Neural progenitor cell (in vitro differentiated cells): Measurements from ENCODE around the gene STYX. TPM values are rescaled to one million over a fixed set of nuclear protein-coding genes. Genes with fewer than 3 reads are reported as not detected.

ENCODE experiments used
- DNase-seq: peaks from one replicate; pipeline ENCODE4 v3.0.0-alpha.2; 2016; ENCODE audit warnings: low spot score
- H2AFZ ChIP-seq: fragments of 200-600 bp; sonication (generic); replicated peaks from 2 replicates; pipeline ENCODE4 v1.6.1; 2016; ENCODE audit warnings: antibody characterized with exemption
- H3F3A ChIP-seq: fragments of 200-600 bp; sonication (generic); 2 replicates; pipeline ENCODE4 v1.6.1; 2016; ENCODE audit warnings: antibody characterized with exemption, low read depth
- H3K27ac ChIP-seq: fragments of 200-600 bp; sonication (generic); 2 replicates; pipeline ENCODE4 v1.5.1; 2016; ENCODE audit warnings: mild to moderate bottlenecking
- H3K27me3 ChIP-seq: fragments of 200-600 bp; sonication (generic); 2 replicates; pipeline ENCODE4 v1.6.1; 2016; ENCODE audit warnings: mild to moderate bottlenecking, moderate library complexity
- H3K36me3 ChIP-seq: fragments of 200-600 bp; sonication (generic); 2 replicates; pipeline ENCODE4 v1.5.1; 2016
- H3K4me1 ChIP-seq: fragments of 200-600 bp; sonication (generic); 2 replicates; pipeline ENCODE4 v1.6.1; 2016; ENCODE audit warnings: mixed run types
- H3K4me2 ChIP-seq: fragments of 200-600 bp; sonication (generic); 2 replicates; pipeline ENCODE4 v1.6.1; 2016
- H3K4me3 ChIP-seq: fragments of 200-600 bp; sonication (generic); 2 replicates; pipeline ENCODE4 v1.5.1; 2016
- H3K79me2 ChIP-seq: fragments of 200-600 bp; sonication (generic); 2 replicates; pipeline ENCODE4 v1.6.1; 2016; ENCODE audit warnings: low read depth
- H3K9ac ChIP-seq: fragments of 200-600 bp; sonication (generic); 2 replicates; pipeline ENCODE4 v1.6.1; 2016
- H3K9me3 ChIP-seq: fragments of 200-600 bp; sonication (generic); 2 replicates; pipeline ENCODE4 v1.5.1; 2016; ENCODE audit warnings: low read depth
- H4K20me1 ChIP-seq: fragments of 200-600 bp; sonication (generic); 2 replicates; pipeline ENCODE4 v1.6.1; 2016; ENCODE audit warnings: low read depth
- H3K27ac Mint-ChIP-seq: 3 replicates; pipeline ENCODE4 v1.8.0; 2021; ENCODE audit warnings: mixed read lengths
- H3K27me3 Mint-ChIP-seq: 2 replicates; pipeline ENCODE4 v1.8.0; 2022; ENCODE audit warnings: low read depth, mild to moderate bottlenecking, inconsistent platforms, moderate library complexity, mixed read lengths; ENCODE audit not compliant: insufficient read depth
- H3K36me3 Mint-ChIP-seq: 3 replicates; pipeline ENCODE4 v1.8.0; 2021; ENCODE audit warnings: mixed read lengths
- H3K4me1 Mint-ChIP-seq: 3 replicates; pipeline ENCODE4 v1.8.0; 2021; ENCODE audit warnings: mixed read lengths
- H3K4me3 Mint-ChIP-seq: 3 replicates; pipeline ENCODE4 v1.8.0; 2021; ENCODE audit warnings: mild to moderate bottlenecking, moderate library complexity, mixed read lengths
- H3K9me3 Mint-ChIP-seq: 3 replicates; pipeline ENCODE4 v1.8.0; 2020; ENCODE audit warnings: mixed read lengths
- EZH2 ChIP-seq: fragments of 200-600 bp; sonication (generic); IDR thresholded peaks from 2 replicates; pipeline ENCODE4 v1.6.1; 2017; ENCODE audit warnings: antibody characterized with exemption, mild to moderate bottlenecking, moderate library complexity
- EZH2phosphoT487 ChIP-seq: fragments of 200-600 bp; sonication (generic); IDR thresholded peaks from 2 replicates; pipeline ENCODE4 v1.6.1; 2017; ENCODE audit warnings: antibody characterized with exemption
- total RNA-seq: library from RNA; depleted of rRNA; stranded (reverse); fragments of >200 nt; gene quantifications from 2 replicates; pipeline ENCODE4 v1.2.3, GENCODE V29; 2015; ENCODE audit warnings: low replicate concordance
- TF ChIP-seq, protein P1 (sequence below): fragments of 200-600 bp; sonication (generic); IDR thresholded peaks from 2 replicates; pipeline ENCODE4 v1.5.1; 2017; ENCODE audit warnings: antibody characterized with exemption, mild to moderate bottlenecking

The STYX gene
- total RNA-seq, 1 donor from 2014 or later = 55.7 TPM

DNA sequence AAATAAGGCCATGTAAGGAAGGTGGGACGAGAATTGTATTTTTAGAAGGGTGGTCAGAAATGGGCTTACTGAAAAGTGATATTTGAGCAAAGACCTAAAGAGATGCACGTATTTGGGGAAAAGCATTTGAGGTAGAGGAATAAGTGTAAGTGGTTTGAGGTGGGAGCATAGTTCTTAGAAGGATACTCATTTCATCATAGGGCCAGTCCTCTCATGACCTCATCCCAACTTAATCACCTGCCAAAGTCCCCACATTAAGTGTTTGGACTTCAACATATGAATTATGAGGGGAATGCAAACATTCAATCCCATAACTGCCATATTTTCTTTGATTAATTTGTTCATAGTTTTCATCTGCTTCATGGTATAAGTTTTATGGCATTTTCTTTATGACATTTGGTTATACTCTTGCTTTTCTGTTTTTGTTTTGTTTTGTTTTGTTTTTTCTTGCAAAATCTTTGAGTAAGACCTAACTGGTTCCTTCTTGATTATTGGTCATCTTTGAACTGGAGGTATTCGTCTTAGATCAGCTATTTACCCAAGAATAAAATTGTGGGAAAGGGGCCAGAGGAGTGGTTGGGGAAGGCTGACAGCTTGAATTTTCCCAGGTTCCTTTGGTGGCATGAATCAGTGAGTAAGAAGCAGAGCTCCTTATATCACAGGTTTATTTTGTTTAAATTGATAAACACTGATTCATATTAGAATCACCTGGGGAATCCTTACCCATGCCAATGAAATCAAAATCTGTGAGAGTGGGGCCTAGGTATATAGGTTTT is 37.3 kb downstream of the STYX start:
- Mint-ChIP-seq H3K4me1 (no peaks in the 10 kb centered on the region), H3K9me3 (no peaks in the 10 kb centered on the region), H3K27me3 (no peaks in the 10 kb centered on the region), H3K27ac (no peak overlapping the region), H3K4me3 (no peak overlapping the region), H3K36me3 (peaks cover 14% of the 10 kb centered on the region)
- no peak for TF ChIP-seq EZH2
- no peak for TF ChIP-seq EZH2phosphoT487
- TF ChIP-seq, protein P1, sequence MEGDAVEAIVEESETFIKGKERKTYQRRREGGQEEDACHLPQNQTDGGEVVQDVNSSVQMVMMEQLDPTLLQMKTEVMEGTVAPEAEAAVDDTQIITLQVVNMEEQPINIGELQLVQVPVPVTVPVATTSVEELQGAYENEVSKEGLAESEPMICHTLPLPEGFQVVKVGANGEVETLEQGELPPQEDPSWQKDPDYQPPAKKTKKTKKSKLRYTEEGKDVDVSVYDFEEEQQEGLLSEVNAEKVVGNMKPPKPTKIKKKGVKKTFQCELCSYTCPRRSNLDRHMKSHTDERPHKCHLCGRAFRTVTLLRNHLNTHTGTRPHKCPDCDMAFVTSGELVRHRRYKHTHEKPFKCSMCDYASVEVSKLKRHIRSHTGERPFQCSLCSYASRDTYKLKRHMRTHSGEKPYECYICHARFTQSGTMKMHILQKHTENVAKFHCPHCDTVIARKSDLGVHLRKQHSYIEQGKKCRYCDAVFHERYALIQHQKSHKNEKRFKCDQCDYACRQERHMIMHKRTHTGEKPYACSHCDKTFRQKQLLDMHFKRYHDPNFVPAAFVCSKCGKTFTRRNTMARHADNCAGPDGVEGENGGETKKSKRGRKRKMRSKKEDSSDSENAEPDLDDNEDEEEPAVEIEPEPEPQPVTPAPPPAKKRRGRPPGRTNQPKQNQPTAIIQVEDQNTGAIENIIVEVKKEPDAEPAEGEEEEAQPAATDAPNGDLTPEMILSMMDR = no peak
- Histone ChIP-seq H2AFZ (no peak overlapping the region), H3K9ac (no peak overlapping the region), H3F3A (peaks cover 7% of the 10 kb centered on the region), H3K9me3 (no peaks in the 10 kb centered on the region), H3K4me2 (no peak overlapping the region), H3K27me3 (no peaks in the 10 kb centered on the region), H3K4me1 (no peaks in the 10 kb centered on the region), H3K4me3 (no peak overlapping the region), H3K27ac (no peak overlapping the region), H3K36me3 (peaks cover 4% of the 10 kb centered on the region), H4K20me1 (no peaks in the 10 kb centered on the region), H3K79me2 (peaks cover 4% of the 10 kb centered on the region)
- DNase-seq = no peak

DNA sequence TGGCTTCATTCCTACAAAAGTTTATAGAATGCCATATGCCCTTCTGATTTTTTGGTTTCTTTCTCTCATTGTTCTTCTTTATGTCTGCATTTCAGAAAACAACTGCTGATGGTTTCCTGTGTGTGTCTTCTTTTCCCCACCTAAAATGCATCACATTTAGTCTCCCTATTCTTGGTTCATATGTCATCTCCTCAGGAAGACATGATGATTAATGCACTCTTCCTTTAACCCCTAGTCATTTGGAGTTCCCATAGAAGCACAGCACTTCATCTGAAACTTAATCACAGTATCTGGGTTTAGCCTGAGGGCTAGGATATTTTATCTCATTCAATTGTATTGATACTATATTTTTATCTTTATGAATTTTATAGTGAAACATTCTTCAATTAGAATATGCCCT is 39.9 kb downstream of the STYX start:
- H4K20me1 ChIP-seq = no peaks in the 10 kb centered on the region
- Mint-ChIP-seq H3K27me3 (no peaks in the 10 kb centered on the region), H3K4me3 (no peak overlapping the region), H3K27ac (no peak overlapping the region), H3K4me1 (no peaks in the 10 kb centered on the region), H3K9me3 (no peaks in the 10 kb centered on the region), H3K36me3 (peaks cover 7% of the 10 kb centered on the region)
- H3K27me3 ChIP-seq = no peaks in the 10 kb centered on the region
- no peaks in the 10 kb centered on the region for H3K36me3 ChIP-seq
- H3K79me2 ChIP-seq = no peaks in the 10 kb centered on the region
- no peak for TF ChIP-seq EZH2
- TF ChIP-seq, protein P1 = no peak
- TF ChIP-seq EZH2phosphoT487 = no peak
- no peaks in the 10 kb centered on the region for H3K9me3 ChIP-seq
- no peaks in the 10 kb centered on the region for H3K4me1 ChIP-seq
- H3K4me3 ChIP-seq = no peak overlapping the region
- peaks cover 15% of the 10 kb centered on the region for H3F3A ChIP-seq
- DNase-seq = no peak
- H2AFZ ChIP-seq = no peak overlapping the region
- no peak overlapping the region for H3K4me2 ChIP-seq
- no peak overlapping the region for H3K9ac ChIP-seq
- H3K27ac ChIP-seq = no peak overlapping the region

DNA sequence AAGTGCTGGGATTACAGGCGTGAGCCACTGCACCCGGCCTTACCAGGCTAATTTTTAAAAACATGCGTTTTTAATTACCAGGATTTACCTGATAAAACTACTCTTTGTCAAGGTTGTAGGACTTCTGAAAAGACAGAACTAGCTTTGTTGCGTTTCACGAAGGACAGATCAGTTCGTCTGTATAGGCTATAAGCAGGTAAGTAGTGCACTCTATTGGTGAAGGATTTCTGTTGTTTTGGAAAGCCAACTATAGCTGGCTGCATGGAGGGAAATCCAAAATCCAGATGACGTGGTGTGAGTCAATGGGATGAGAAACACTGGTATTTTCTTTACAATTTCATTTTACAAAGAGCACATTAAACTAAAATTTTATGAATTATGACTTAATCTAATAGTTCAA is 46.9 kb downstream of the STYX start:
- H3K36me3 ChIP-seq = peaks cover 22% of the 10 kb centered on the region

More for the DNA sequence above, 46.9 kb downstream of the STYX start:
- Mint-ChIP-seq H3K27ac (no peak overlapping the region), H3K4me3 (no peak overlapping the region), H3K36me3 (peaks cover 6% of the 10 kb centered on the region), H3K4me1 (no peaks in the 10 kb centered on the region), H3K9me3 (no peaks in the 10 kb centered on the region), H3K27me3 (no peaks in the 10 kb centered on the region)
- TF ChIP-seq, protein P1 = no peak
- no peak for TF ChIP-seq EZH2
- no peak for TF ChIP-seq EZH2phosphoT487
- no peaks in the 10 kb centered on the region for H3K27me3 ChIP-seq
- no peak for DNase-seq
- H4K20me1 ChIP-seq = peaks cover 5% of the 10 kb centered on the region
- no peak overlapping the region for H2AFZ ChIP-seq
- H3K27ac ChIP-seq = no peak overlapping the region
- H3K4me3 ChIP-seq = no peak overlapping the region
- H3F3A ChIP-seq = peaks cover 28% of the 10 kb centered on the region
- no peaks in the 10 kb centered on the region for H3K9me3 ChIP-seq
- no peaks in the 10 kb centered on the region for H3K4me1 ChIP-seq
- no peak overlapping the region for H3K4me2 ChIP-seq
- no peak overlapping the region for H3K9ac ChIP-seq
- H3K79me2 ChIP-seq = no peaks in the 10 kb centered on the region
